GM11168 (cell line): ENCODE measurements around the gene LRRC1.
"Not testable (repeated sequence)": the region's sequence is repeated elsewhere in the genome, so short reads cannot be mapped to it uniquely, and the experiment has no call there.

Source experiments
- in situ Hi-C: fragments of 300-500 bp; cut with MboI; formaldehyde crosslinking; loops from one replicate; pipeline ENCODE4 v1.12.0; 2022; ENCODE audit warnings: low sequenced_read_pairs; ENCODE audit not compliant: unreplicated experiment

LRRC1 gene

GRCh38 chr6:53794720-53795339 is at the start of gene LRRC1:
Gene LRRC1 (plus strand): TSS chr6:53795005. CDS start chr6:53795257, 252 bp downstream.
- in situ Hi-C loops, result no loop called here

- in situ Hi-C loops, result no loop called here
These were observed 48.2 kb upstream of the LRRC1 start for GRCh38 chr6:53746442-53747103.

GRCh38 chr6:53750052-53750650 is 44.7 kb upstream of the LRRC1 start:
- in situ Hi-C loops, result no loop called here

- in situ Hi-C loops, result no loop called here
These were observed 43.4 kb upstream of the LRRC1 start for GRCh38 chr6:53751417-53751816.

GRCh38 chr6:53752440-53752839 is 42.4 kb upstream of the LRRC1 start:
- in situ Hi-C loops, result no loop called here

GRCh38 chr6:53752856-53753255 is 41.9 kb upstream of the LRRC1 start:
- in situ Hi-C loops, result no loop called here

- in situ Hi-C loops, result no loop called here
These were observed 40.5 kb upstream of the LRRC1 start for GRCh38 chr6:53754330-53754729.

- in situ Hi-C loops, result no loop called here
These were observed 38.4 kb upstream of the LRRC1 start for GRCh38 chr6:53756396-53756795.

- in situ Hi-C loops, result no loop called here
These were observed 36.3 kb upstream of the LRRC1 start for GRCh38 chr6:53758496-53758895.

- in situ Hi-C loops, result no loop called here
These were observed 33.8 kb upstream of the LRRC1 start for GRCh38 chr6:53761036-53761435.

GRCh38 chr6:53765270-53765669 is 29.5 kb upstream of the LRRC1 start:
- in situ Hi-C loops, result no loop called here

GRCh38 chr6:53766930-53767329 is 27.9 kb upstream of the LRRC1 start:
- in situ Hi-C loops, result no loop called here

GRCh38 chr6:53767941-53768340 is 26.9 kb upstream of the LRRC1 start:
- in situ Hi-C loops, result no loop called here

- in situ Hi-C loops, result no loop called here
These were observed 26.2 kb upstream of the LRRC1 start for GRCh38 chr6:53768636-53769035.

GRCh38 chr6:53770780-53771249 is 24.0 kb upstream of the LRRC1 start:
- in situ Hi-C loops, result no loop called here

- in situ Hi-C loops, result no loop called here
These were observed 22.8 kb upstream of the LRRC1 start for GRCh38 chr6:53771785-53772624.

GRCh38 chr6:53773044-53773696 is 21.6 kb upstream of the LRRC1 start:
- in situ Hi-C loops, result no loop called here

GRCh38 chr6:53776152-53776551 is 18.7 kb upstream of the LRRC1 start:
- in situ Hi-C loops, result not testable (repeated sequence)

GRCh38 chr6:53784991-53785390 is 9.8 kb upstream of the LRRC1 start:
- in situ Hi-C loops, result not testable (repeated sequence)

GRCh38 chr6:53786832-53787231 is 8.0 kb upstream of the LRRC1 start:
- in situ Hi-C loops, result no loop called here
